PC-3 (cell line): Measurements from ENCODE around the gene NAV2. TPM values are rescaled to one million over a fixed set of nuclear protein-coding genes. Genes with fewer than 3 reads are reported as not detected.

Experiments used
- ATAC-seq: fragments of 200-7000 bp; cut with Tn5 transposase; 2 replicates; pipeline ENCODE4 v1.9.1; 2020; ENCODE audit warnings: mild to moderate bottlenecking, moderate library complexity
- BruUV-seq: library from RNA; stranded (reverse); fragments of 400-500 nt; replicated peaks from 2 replicates; lab custom pipeline; 2021; lab: Mats Ljungman, UMichigan
- CTCF ChIA-PET: fragments of 300-600 bp; sonication (Branson Sonifier 250); formaldehyde crosslinking; loops from one replicate; lab custom pipeline; 2022; ENCODE audit warnings: antibody characterized with exemption; lab: Charles Lee
- POLR2A ChIA-PET: fragments of 300-600 bp; sonication (Branson Sonifier 250); formaldehyde crosslinking; loops from one replicate; lab custom pipeline; 2022; ENCODE audit warnings: antibody characterized with exemption; ENCODE audit not compliant: unreplicated experiment; lab: Charles Lee
- DNase-seq: peaks from one replicate; pipeline ENCODE4 v3.0.0-alpha.2; 2015
- H2AFZ ChIP-seq: fragments of 300-600 bp; sonication (generic); 2 replicates; pipeline ENCODE4 v1.6.0; 2016; ENCODE audit warnings: antibody characterized with exemption, low read length
- H3F3A ChIP-seq: fragments of 300-600 bp; sonication (generic); one replicate; pipeline ENCODE4 v1.6.0; 2017; ENCODE audit warnings: antibody characterized with exemption, low read length, control low read depth, mild to moderate bottlenecking; ENCODE audit not compliant: unreplicated experiment
- H3K27ac ChIP-seq: fragments of 300-600 bp; sonication (generic); 2 replicates; pipeline ENCODE4 v1.5.1; 2016; ENCODE audit warnings: mild to moderate bottlenecking, low read length
- H3K27me3 ChIP-seq: fragments of 300-600 bp; sonication (generic); 2 replicates; pipeline ENCODE4 v1.6.1; 2016; ENCODE audit warnings: low read length, mixed read lengths
- H3K36me3 ChIP-seq: fragments of 300-600 bp; sonication (generic); 2 replicates; pipeline ENCODE4 v1.6.1; 2016; ENCODE audit warnings: low read depth, mixed run types, low read length, mixed read lengths
- H3K4me1 ChIP-seq: fragments of 300-600 bp; sonication (generic); 2 replicates; pipeline ENCODE4 v1.5.1; 2016; ENCODE audit warnings: low read length; ENCODE audit not compliant: insufficient read depth
- H3K4me2 ChIP-seq: fragments of 300-600 bp; sonication (generic); 2 replicates; pipeline ENCODE4 v1.6.0; 2016; ENCODE audit warnings: low read length
- H3K4me3 ChIP-seq: fragments of 300-600 bp; sonication (generic); 2 replicates; pipeline ENCODE4 v1.5.1; 2016; ENCODE audit warnings: mild to moderate bottlenecking, low read length, mixed read lengths
- H3K79me2 ChIP-seq: fragments of 300-600 bp; sonication (generic); 2 replicates; pipeline ENCODE4 v1.6.1; 2017; ENCODE audit warnings: low read length, mixed read lengths
- H3K9ac ChIP-seq: fragments of 300-600 bp; sonication (generic); 2 replicates; pipeline ENCODE4 v1.6.0; 2016; ENCODE audit warnings: mild to moderate bottlenecking, low read length
- H3K9me2 ChIP-seq: fragments of 300-600 bp; sonication (generic); replicated peaks from 2 replicates; pipeline ENCODE4 v1.6.1; 2016; ENCODE audit warnings: mixed run types, low read length, mixed read lengths
- H3K9me3 ChIP-seq: fragments of 300-600 bp; sonication (generic); 2 replicates; pipeline ENCODE4 v1.6.1; 2016; ENCODE audit warnings: low read length, mixed read lengths
- H4K20me1 ChIP-seq: fragments of 300-600 bp; sonication (generic); 2 replicates; pipeline ENCODE4 v1.6.1; 2016; ENCODE audit warnings: low read length, mixed read lengths
- EZH2 ChIP-seq: fragments of 300-600 bp; sonication (generic); IDR thresholded peaks from one replicate; pipeline ENCODE4 v1.6.1; 2017; ENCODE audit warnings: antibody characterized with exemption, mild to moderate bottlenecking, low read length; ENCODE audit not compliant: unreplicated experiment
- EZH2phosphoT487 ChIP-seq: fragments of 300-600 bp; sonication (generic); IDR thresholded peaks from 2 replicates; pipeline ENCODE4 v1.6.1; 2018; ENCODE audit warnings: mild to moderate bottlenecking, antibody characterized with exemption, low read length, borderline replicate concordance
- intact Hi-C: fragments of 100-400 bp; cut with micrococcal nuclease; formaldehyde crosslinking; loops from 2 replicates; pipeline ENCODE4 v1.9.0; 2023
- total RNA-seq: library from RNA; depleted of rRNA; stranded (reverse); fragments of >200 nt; gene quantifications from 2 replicates; pipeline ENCODE4 v1.2.3, GENCODE V29; 2014
- TF ChIP-seq, protein P1 (sequence below): fragments of 300-600 bp; sonication (generic); conservative IDR thresholded peaks from 2 replicates; pipeline ENCODE4 v1.5.1; 2017; ENCODE audit warnings: antibody characterized with exemption, low read depth, mild to moderate bottlenecking, low read length

NAV2 gene
- total RNA-seq, 1 experiment from 2014 or later, result 10.4 TPM

DNA sequence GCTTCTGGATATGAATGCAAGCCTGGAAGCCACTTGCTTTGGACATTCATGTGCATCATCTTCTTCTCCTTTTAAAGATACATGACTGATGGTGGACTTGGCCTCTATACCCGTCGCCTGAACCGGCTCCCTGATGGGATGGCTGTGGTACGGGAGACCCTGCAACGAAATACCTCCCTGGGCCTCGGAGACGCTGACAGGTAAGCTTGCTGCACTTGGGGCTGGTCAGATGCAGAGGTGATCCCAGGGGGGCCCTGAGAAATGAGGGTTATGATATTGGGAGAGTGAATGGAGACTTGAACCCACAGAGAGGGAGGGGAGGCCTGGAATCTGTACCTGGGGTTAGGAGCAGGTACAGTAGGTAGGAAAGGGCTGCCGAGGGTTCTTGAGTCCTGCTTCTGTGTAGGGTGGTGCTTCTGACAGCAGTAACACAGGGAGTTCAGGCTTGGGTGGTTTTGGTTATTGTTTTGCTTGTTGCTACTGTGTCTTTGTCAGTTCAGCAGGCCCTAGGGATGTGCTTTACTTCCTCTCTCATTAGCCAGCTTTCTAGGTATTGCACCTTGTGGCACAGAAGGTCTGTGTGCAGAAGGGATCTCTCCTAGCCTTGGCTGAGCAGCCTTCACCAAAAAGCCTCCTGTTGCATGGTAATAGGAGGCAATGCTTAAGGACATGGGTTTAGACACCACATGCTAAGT lies 271.6 kb downstream of the NAV2 start:
- peaks cover 3% of the 10 kb centered on the region; the same call in 1 of the 2 replicates for H3K36me3 ChIP-seq
- no peak overlapping the region for H2AFZ ChIP-seq
- no peak overlapping the region for H3K4me3 ChIP-seq
- H4K20me1 ChIP-seq, result no peaks in the 10 kb centered on the region
- ATAC-seq, result no peak
- no peaks in the 10 kb centered on the region for H3K9me3 ChIP-seq
- no TSS peak for BruUV-seq
- H3K79me2 ChIP-seq, result no peaks in the 10 kb centered on the region
- no peaks in the 10 kb centered on the region for H3F3A ChIP-seq
- no peak overlapping the region for H3K9ac ChIP-seq
- no peaks in the 10 kb centered on the region for H3K27me3 ChIP-seq
- TF ChIP-seq EZH2phosphoT487, result no peak
- TF ChIP-seq EZH2, result no peak
- TF ChIP-seq, protein P1, sequence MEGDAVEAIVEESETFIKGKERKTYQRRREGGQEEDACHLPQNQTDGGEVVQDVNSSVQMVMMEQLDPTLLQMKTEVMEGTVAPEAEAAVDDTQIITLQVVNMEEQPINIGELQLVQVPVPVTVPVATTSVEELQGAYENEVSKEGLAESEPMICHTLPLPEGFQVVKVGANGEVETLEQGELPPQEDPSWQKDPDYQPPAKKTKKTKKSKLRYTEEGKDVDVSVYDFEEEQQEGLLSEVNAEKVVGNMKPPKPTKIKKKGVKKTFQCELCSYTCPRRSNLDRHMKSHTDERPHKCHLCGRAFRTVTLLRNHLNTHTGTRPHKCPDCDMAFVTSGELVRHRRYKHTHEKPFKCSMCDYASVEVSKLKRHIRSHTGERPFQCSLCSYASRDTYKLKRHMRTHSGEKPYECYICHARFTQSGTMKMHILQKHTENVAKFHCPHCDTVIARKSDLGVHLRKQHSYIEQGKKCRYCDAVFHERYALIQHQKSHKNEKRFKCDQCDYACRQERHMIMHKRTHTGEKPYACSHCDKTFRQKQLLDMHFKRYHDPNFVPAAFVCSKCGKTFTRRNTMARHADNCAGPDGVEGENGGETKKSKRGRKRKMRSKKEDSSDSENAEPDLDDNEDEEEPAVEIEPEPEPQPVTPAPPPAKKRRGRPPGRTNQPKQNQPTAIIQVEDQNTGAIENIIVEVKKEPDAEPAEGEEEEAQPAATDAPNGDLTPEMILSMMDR, result no peak
- intact Hi-C loops, result no loop called here
- H3K27ac ChIP-seq, result no peak overlapping the region
- no peaks in the 10 kb centered on the region for H3K9me2 ChIP-seq
- CTCF ChIA-PET, result no interaction called here
- H3K4me1 ChIP-seq, result peaks cover 13% of the 10 kb centered on the region
- POLR2A ChIA-PET, result no interaction called here
- no peak for DNase-seq
- H3K4me2 ChIP-seq, result no peak overlapping the region

DNA sequence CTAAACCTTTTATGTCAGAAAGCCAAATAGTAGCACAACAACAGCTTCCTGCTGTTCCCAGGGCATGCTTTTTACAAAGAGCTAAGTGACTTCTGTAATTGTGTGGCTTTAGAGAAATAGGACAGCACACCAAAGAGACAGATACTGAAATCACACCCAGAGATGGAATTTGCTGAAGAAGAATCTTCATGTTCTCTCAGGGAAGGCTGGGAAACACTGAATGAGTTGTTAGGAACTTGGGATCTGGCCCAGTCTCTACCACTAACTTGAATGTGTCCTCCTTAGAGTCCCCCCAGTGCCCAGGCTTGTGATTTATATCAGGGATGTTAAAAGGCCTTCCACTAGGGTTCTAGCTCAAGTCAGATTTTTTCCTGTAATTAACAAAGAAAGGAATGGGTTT lies 272.5 kb downstream of the NAV2 start:
- Histone ChIP-seq H3K4me1 (peaks cover 6% of the 10 kb centered on the region; the same call in 1 of the 2 replicates), H3K27me3 (no peaks in the 10 kb centered on the region), H3K79me2 (no peaks in the 10 kb centered on the region), H3K9ac (no peak overlapping the region), H3K9me3 (no peaks in the 10 kb centered on the region), H3K36me3 (peaks cover 3% of the 10 kb centered on the region; the same call in 1 of the 2 replicates), H3K4me2 (no peak overlapping the region), H3K4me3 (no peak overlapping the region), H4K20me1 (no peaks in the 10 kb centered on the region), H3K27ac (no peak overlapping the region), H3F3A (no peaks in the 10 kb centered on the region), H3K9me2 (no peaks in the 10 kb centered on the region), H2AFZ (no peak overlapping the region)
- ATAC-seq, result no peak
- POLR2A ChIA-PET, result no interaction called here
- TF ChIP-seq EZH2, result no peak
- TF ChIP-seq, protein P1, result no peak
- no peak for TF ChIP-seq EZH2phosphoT487
- DNase-seq, result no peak
- intact Hi-C loops, result no loop called here
- CTCF ChIA-PET, result no interaction called here
- BruUV-seq, result no TSS peak

DNA sequence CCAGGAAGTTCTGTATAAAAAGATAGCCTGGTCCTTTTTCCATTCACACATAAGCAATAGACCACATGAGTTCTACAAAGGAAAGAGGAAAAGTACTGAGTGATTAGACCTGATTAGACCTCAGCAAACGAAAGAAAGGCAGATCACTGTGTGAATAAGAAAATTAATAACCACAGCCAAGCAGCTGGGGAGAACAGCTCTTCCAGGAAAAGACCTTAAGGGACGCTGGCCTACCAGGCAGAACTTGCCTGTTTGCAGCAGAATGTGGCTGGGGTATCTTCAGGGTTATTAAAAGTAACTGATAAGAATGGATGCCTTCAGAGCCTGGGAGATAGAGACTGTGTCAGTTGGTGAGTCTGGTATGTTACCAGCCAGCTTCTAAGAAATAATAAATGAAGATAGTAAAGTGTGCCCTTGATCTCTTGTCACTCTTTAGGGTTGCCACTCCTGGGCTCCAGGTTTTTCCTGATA lies 274.7 kb downstream of the NAV2 start:
- H4K20me1 ChIP-seq, result no peaks in the 10 kb centered on the region
- H3K79me2 ChIP-seq, result no peaks in the 10 kb centered on the region
- H3K36me3 ChIP-seq, result peaks cover 3% of the 10 kb centered on the region; the same call in 1 of the 2 replicates
- ChIA-PET CTCF (no interaction called here), POLR2A (no interaction called here)
- no TSS peak for BruUV-seq
- no peak overlapping the region for H3K27ac ChIP-seq
- ATAC-seq, result no peak
- no peaks in the 10 kb centered on the region for H3F3A ChIP-seq
- no peak overlapping the region for H2AFZ ChIP-seq
- DNase-seq, result no peak
- TF ChIP-seq EZH2 (no peak), EZH2phosphoT487 (no peak)
- TF ChIP-seq, protein P1, result no peak
- H3K9me3 ChIP-seq, result no peaks in the 10 kb centered on the region
- no peak overlapping the region for H3K9ac ChIP-seq
- H3K4me3 ChIP-seq, result no peak overlapping the region
- H3K4me1 ChIP-seq, result no peaks in the 10 kb centered on the region
- intact Hi-C loops, result no loop called here
- no peaks in the 10 kb centered on the region for H3K27me3 ChIP-seq
- no peaks in the 10 kb centered on the region for H3K9me2 ChIP-seq
- H3K4me2 ChIP-seq, result no peak overlapping the region
